Measurements from ENCODE around the gene GIGYF2. TPM values are rescaled to one million over a fixed set of nuclear protein-coding genes. Genes with fewer than 3 reads are reported as not detected.

GIGYF2 gene
- polyA plus RNA-seq, 1 of the 3 experiments (the other 2 are of a cell fraction), result 12.8 TPM

GRCh38 chr2:232888839-232889529 is 191.9 kb downstream of the GIGYF2 start:
- H3K4me3 ChIP-seq (ENCODE audit: low read depth in 2 of 2, low read length in 1 of 2), result no peak overlapping the region
- 70% methylated on average over 14 of the region's 14 CpGs for WGBS (ENCODE audit: low lambda C conversion rate)
- H2AFZ ChIP-seq (ENCODE audit: low read depth), result no peak overlapping the region
- POLR2A ChIA-PET, result no interaction called here
- H3K4me1 ChIP-seq (ENCODE audit: control insufficient read depth in 1 of 2, insufficient read depth in 2 of 2, low read depth in 1 of 2, low read length in 1 of 2), result no peaks in the 10 kb centered on the region; a peak in 1 of 4 replicates
- H3K27me3 ChIP-seq (ENCODE audit: insufficient read depth), result no peaks in the 10 kb centered on the region
- no peaks in the 10 kb centered on the region for H3K79me2 ChIP-seq (ENCODE audit: insufficient read depth)
- H4K20me1 ChIP-seq (ENCODE audit: insufficient read depth), result no peaks in the 10 kb centered on the region
- no peak overlapping the region for H3K27ac ChIP-seq (ENCODE audit: low read depth in 2 of 2, low read length in 1 of 2)
- H3K9me3 ChIP-seq, result no peaks in the 10 kb centered on the region
- H3K4me2 ChIP-seq, result no peak overlapping the region
- H3F3A ChIP-seq (replicated peaks; ENCODE audit: insufficient read depth), result no peaks in the 10 kb centered on the region
- TF ChIP-seq, protein P1, sequence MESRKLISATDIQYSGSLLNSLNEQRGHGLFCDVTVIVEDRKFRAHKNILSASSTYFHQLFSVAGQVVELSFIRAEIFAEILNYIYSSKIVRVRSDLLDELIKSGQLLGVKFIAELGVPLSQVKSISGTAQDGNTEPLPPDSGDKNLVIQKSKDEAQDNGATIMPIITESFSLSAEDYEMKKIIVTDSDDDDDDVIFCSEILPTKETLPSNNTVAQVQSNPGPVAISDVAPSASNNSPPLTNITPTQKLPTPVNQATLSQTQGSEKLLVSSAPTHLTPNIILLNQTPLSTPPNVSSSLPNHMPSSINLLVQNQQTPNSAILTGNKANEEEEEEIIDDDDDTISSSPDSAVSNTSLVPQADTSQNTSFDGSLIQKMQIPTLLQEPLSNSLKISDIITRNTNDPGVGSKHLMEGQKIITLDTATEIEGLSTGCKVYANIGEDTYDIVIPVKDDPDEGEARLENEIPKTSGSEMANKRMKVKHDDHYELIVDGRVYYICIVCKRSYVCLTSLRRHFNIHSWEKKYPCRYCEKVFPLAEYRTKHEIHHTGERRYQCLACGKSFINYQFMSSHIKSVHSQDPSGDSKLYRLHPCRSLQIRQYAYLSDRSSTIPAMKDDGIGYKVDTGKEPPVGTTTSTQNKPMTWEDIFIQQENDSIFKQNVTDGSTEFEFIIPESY (IDR thresholded peaks at IDR 0.05; ENCODE audit: borderline replicate concordance, low read depth), result no peak
- TF ChIP-seq, protein P2, sequence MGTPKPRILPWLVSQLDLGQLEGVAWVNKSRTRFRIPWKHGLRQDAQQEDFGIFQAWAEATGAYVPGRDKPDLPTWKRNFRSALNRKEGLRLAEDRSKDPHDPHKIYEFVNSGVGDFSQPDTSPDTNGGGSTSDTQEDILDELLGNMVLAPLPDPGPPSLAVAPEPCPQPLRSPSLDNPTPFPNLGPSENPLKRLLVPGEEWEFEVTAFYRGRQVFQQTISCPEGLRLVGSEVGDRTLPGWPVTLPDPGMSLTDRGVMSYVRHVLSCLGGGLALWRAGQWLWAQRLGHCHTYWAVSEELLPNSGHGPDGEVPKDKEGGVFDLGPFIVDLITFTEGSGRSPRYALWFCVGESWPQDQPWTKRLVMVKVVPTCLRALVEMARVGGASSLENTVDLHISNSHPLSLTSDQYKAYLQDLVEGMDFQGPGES (IDR thresholded peaks at IDR 0.05; ENCODE audit: low read depth, low read length), result no peak
- no peak for TF ChIP-seq RAD21 (IDR thresholded peaks at IDR 0.05; ENCODE audit: low read length)
- TF ChIP-seq FOSL2 (IDR thresholded peaks at IDR 0.05; ENCODE audit: borderline replicate concordance, low read depth), result no peak
- no peak for TF ChIP-seq MAX (IDR thresholded peaks at IDR 0.05; ENCODE audit: low read depth)
- TF ChIP-seq MXI1 (IDR thresholded peaks at IDR 0.05; ENCODE audit: low read depth, low read length), result no peak
- no peak for TF ChIP-seq REST (IDR thresholded peaks at IDR 0.05; ENCODE audit: low read depth, low read length)
- no peak for TF ChIP-seq SIN3A (IDR thresholded peaks at IDR 0.05; ENCODE audit: borderline replicate concordance, low read depth, low read length)
- no peak for TF ChIP-seq NRF1 (IDR thresholded peaks at IDR 0.05; ENCODE audit: low read depth, low read length)
- no peak for TF ChIP-seq SMC3 (IDR thresholded peaks at IDR 0.05; ENCODE audit: low read depth, low read length)
- no peak for TF ChIP-seq JUND (IDR thresholded peaks at IDR 0.05)
- no peak for DNase-seq
- H3K9ac ChIP-seq, result no peak overlapping the region
- no peaks in the 10 kb centered on the region for H3K9me2 ChIP-seq
- no peaks in the 10 kb centered on the region for H3K36me3 ChIP-seq (replicated peaks in 1 of 2; ENCODE audit: control insufficient read depth in 1 of 2, insufficient read depth in 2 of 2, low read length in 1 of 2)
- CTCF ChIA-PET, result no interaction called here
